DOHH2 (cell line): ENCODE results near the gene COL23A1.

Experiments
- H3F3A ChIP-seq: fragments of 200-600 bp; sonication (generic), shearing (Covaris generic); 2 replicates; pipeline ENCODE4 v1.6.0; 2016; ENCODE audit warnings: antibody characterized with exemption, mild to moderate bottlenecking; ENCODE audit not compliant: control insufficient read depth, insufficient read depth
- H3K27ac ChIP-seq: fragments of 200-600 bp; sonication (generic); 2 replicates; pipeline ENCODE4 v1.5.1; 2014; ENCODE audit warnings: low read depth, mild to moderate bottlenecking, low read length, moderate library complexity
- H3K27me3 ChIP-seq: fragments of 200-600 bp; sonication (generic); 2 replicates; pipeline ENCODE4 v1.6.1; 2014; ENCODE audit warnings: mild to moderate bottlenecking, low read length, mixed read lengths; ENCODE audit not compliant: control insufficient read depth
- H3K36me3 ChIP-seq: fragments of 200-600 bp; sonication (generic); 2 replicates; pipeline ENCODE4 v1.6.1; 2014; ENCODE audit warnings: mild to moderate bottlenecking, low read length, moderate library complexity, mixed read lengths; ENCODE audit not compliant: control insufficient read depth
- H3K4me1 ChIP-seq: fragments of 200-600 bp; sonication (generic); 2 replicates; pipeline ENCODE4 v1.6.1; 2014; ENCODE audit warnings: mild to moderate bottlenecking, low read length, mixed read lengths; ENCODE audit not compliant: control insufficient read depth
- H3K4me2 ChIP-seq: fragments of 200-600 bp; sonication (generic); 2 replicates; pipeline ENCODE4 v1.6.0; 2014; ENCODE audit warnings: mild to moderate bottlenecking, low read length, moderate library complexity
- H3K4me3 ChIP-seq: fragments of 200-600 bp; sonication (generic); 2 replicates; pipeline ENCODE4 v1.5.1; 2014; ENCODE audit warnings: mild to moderate bottlenecking, low read length, mixed read lengths
- H3K79me2 ChIP-seq: fragments of 200-600 bp; sonication (generic); 2 replicates; pipeline ENCODE4 v1.6.1; 2014; ENCODE audit warnings: mild to moderate bottlenecking, low read length, mixed read lengths; ENCODE audit not compliant: control insufficient read depth
- H3K9me2 ChIP-seq: fragments of 200-600 bp; sonication (generic); replicated peaks from 2 replicates; pipeline ENCODE4 v1.6.1; 2014; ENCODE audit warnings: mild to moderate bottlenecking, low read length, mixed read lengths; ENCODE audit not compliant: control insufficient read depth
- H3K9me3 ChIP-seq: fragments of 200-600 bp; sonication (generic); 2 replicates; pipeline ENCODE4 v1.6.1; 2014; ENCODE audit warnings: antibody characterized with exemption, low read length, mixed read lengths; ENCODE audit not compliant: control insufficient read depth, insufficient read depth
- H4K20me1 ChIP-seq: fragments of 200-600 bp; sonication (generic); 2 replicates; pipeline ENCODE4 v1.6.0; 2014; ENCODE audit warnings: low read depth, mild to moderate bottlenecking, antibody characterized with exemption, low read length, moderate library complexity; ENCODE audit not compliant: control insufficient read depth, insufficient read depth
- EZH2phosphoT487 ChIP-seq: fragments of 200-600 bp; sonication (generic); IDR thresholded peaks from 2 replicates; pipeline ENCODE4 v1.6.1; 2017; ENCODE audit warnings: borderline replicate concordance, mild to moderate bottlenecking, antibody characterized with exemption, low read length, moderate library complexity, mixed read lengths
- TF ChIP-seq, protein P1 (sequence below): fragments of 200-600 bp; sonication (generic); IDR thresholded peaks from one replicate; pipeline ENCODE4 v1.5.1; 2014; ENCODE audit warnings: antibody characterized with exemption, mild to moderate bottlenecking, low read depth, low read length; ENCODE audit not compliant: poor library complexity, severe bottlenecking

Gene COL23A1

GRCh38 chr5:178246624-178247279, 343.4 kb downstream of the COL23A1 start:
- Histone ChIP-seq H3K4me2 (peak overlapping the region; percentile 83), H3K9me3 (no peaks in the 10 kb centered on the region), H3K27ac (peak overlapping the region; percentile 96), H3F3A (peaks cover 22% of the 10 kb centered on the region), H3K4me3 (no peak overlapping the region), H3K4me1 (peaks cover 73% of the 10 kb centered on the region), H3K36me3 (no peaks in the 10 kb centered on the region), H3K79me2 (no peaks in the 10 kb centered on the region), H4K20me1 (no peaks in the 10 kb centered on the region), H3K9me2 (no peaks in the 10 kb centered on the region), H3K27me3 (no peaks in the 10 kb centered on the region)
- TF ChIP-seq, protein P1, sequence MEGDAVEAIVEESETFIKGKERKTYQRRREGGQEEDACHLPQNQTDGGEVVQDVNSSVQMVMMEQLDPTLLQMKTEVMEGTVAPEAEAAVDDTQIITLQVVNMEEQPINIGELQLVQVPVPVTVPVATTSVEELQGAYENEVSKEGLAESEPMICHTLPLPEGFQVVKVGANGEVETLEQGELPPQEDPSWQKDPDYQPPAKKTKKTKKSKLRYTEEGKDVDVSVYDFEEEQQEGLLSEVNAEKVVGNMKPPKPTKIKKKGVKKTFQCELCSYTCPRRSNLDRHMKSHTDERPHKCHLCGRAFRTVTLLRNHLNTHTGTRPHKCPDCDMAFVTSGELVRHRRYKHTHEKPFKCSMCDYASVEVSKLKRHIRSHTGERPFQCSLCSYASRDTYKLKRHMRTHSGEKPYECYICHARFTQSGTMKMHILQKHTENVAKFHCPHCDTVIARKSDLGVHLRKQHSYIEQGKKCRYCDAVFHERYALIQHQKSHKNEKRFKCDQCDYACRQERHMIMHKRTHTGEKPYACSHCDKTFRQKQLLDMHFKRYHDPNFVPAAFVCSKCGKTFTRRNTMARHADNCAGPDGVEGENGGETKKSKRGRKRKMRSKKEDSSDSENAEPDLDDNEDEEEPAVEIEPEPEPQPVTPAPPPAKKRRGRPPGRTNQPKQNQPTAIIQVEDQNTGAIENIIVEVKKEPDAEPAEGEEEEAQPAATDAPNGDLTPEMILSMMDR, result no peak
- no peak for TF ChIP-seq EZH2phosphoT487

- Histone ChIP-seq H3K4me2 (no peak overlapping the region), H3K27me3 (no peaks in the 10 kb centered on the region), H3K27ac (no peak overlapping the region), H3K9me2 (no peaks in the 10 kb centered on the region), H4K20me1 (no peaks in the 10 kb centered on the region), H3F3A (peaks cover 19% of the 10 kb centered on the region), H3K79me2 (no peaks in the 10 kb centered on the region), H3K36me3 (no peaks in the 10 kb centered on the region), H3K9me3 (no peaks in the 10 kb centered on the region), H3K4me3 (no peak overlapping the region), H3K4me1 (peaks cover 73% of the 10 kb centered on the region)
- TF ChIP-seq EZH2phosphoT487, result no peak
- TF ChIP-seq, protein P1, result no peak
Measured at GRCh38 chr5:178245389-178245788, 344.8 kb downstream of the COL23A1 start.

GRCh38 chr5:178244576-178244975, 345.6 kb downstream of the COL23A1 start:
- Histone ChIP-seq H3K9me3 (no peaks in the 10 kb centered on the region), H3F3A (peaks cover 18% of the 10 kb centered on the region), H3K27me3 (no peaks in the 10 kb centered on the region), H3K4me3 (no peak overlapping the region), H3K36me3 (no peaks in the 10 kb centered on the region), H3K27ac (no peak overlapping the region), H3K4me2 (no peak overlapping the region), H3K79me2 (no peaks in the 10 kb centered on the region), H3K9me2 (no peaks in the 10 kb centered on the region), H3K4me1 (peaks cover 73% of the 10 kb centered on the region), H4K20me1 (no peaks in the 10 kb centered on the region)
- no peak for TF ChIP-seq EZH2phosphoT487
- TF ChIP-seq, protein P1, result no peak
